ENCODE results near the gene FLNA.

FLNA gene

DNA sequence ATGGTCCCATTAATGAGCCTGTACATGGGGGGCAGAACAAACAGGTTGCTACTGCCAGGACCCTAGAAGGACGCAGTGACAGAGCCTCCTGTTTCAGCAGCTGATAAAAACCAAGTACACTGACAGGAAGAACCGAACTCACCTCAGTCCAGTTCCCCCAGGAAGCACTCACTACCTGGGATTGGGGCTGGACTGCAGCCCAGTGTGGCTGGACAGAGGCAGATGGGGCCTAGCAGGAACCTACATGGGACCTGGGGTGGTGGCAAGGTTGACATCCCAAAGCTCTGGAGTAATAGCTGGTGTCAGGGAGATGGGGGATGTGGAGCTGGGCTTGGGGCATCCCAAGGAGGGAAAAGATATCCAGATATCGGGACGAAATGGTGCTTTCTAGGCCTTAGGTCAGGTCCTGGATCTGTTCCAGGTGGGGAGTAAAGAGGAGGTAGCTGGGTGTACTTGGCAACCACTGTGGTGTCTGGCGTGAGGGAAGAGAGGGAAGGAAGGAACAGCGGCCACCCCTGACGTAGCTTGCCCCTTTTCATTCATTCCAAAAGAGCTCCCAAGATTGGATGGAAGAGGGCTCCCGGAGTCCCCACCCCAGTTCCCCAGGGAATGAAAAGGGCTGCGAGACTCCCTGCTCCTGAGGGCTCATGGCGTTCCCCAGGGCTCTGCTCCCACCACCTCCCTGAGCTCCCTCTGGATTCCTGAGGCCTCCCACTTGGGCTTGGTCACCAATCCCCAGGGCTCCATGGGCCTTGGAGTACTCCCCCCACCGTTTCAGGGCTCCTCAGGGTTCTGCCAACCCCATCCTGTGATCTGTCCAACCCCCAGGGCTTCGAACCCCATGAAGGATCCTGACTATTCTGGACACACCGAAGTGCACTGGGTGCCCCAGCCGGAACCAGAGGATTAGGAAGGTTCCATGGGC is 9.2 kb upstream of the FLNA start:
- no peak for DNase-seq (ENCODE audit: low read depth)
- TF ChIP-seq, protein P1, sequence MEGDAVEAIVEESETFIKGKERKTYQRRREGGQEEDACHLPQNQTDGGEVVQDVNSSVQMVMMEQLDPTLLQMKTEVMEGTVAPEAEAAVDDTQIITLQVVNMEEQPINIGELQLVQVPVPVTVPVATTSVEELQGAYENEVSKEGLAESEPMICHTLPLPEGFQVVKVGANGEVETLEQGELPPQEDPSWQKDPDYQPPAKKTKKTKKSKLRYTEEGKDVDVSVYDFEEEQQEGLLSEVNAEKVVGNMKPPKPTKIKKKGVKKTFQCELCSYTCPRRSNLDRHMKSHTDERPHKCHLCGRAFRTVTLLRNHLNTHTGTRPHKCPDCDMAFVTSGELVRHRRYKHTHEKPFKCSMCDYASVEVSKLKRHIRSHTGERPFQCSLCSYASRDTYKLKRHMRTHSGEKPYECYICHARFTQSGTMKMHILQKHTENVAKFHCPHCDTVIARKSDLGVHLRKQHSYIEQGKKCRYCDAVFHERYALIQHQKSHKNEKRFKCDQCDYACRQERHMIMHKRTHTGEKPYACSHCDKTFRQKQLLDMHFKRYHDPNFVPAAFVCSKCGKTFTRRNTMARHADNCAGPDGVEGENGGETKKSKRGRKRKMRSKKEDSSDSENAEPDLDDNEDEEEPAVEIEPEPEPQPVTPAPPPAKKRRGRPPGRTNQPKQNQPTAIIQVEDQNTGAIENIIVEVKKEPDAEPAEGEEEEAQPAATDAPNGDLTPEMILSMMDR (IDR thresholded peaks at IDR 0.05; ENCODE audit: insufficient read depth, low read depth, low read length, missing control alignments) = no peak
- no peak overlapping the region for H3K4me3 ChIP-seq (ENCODE audit: low read depth, low read length)

DNA sequence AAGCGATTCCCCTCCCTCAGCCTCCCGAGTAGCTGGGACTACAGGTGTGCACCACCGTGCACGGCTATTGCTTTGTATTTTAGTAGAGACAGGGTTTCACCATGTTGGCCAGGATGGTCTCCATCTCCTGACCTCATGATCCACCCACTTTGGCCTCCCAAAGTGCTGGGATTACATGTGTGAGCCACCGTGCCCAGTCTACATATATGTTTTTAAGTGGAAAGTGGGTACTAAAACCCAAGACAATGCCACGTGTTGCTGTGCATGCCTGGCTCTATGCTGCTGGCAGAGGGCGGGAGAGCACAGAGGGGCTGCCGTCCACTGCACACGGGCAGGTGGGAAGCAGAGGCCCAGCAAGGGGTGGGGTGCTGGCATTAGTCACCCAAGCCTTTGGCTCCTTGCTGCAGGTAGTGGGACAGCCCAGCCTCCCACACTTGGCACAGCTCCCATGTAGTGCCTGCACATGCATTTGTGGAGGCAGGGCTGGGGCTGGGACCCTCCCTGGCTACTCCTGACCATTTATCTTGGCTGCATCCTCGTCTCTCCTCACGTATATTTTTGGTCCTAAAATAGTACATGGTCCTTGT is 8.1 kb upstream of the FLNA start:
- H3K4me3 ChIP-seq (ENCODE audit: low read depth, low read length) = no peak overlapping the region
- no peak for DNase-seq (ENCODE audit: low read depth)
- TF ChIP-seq, protein P1 (IDR thresholded peaks at IDR 0.05; ENCODE audit: insufficient read depth, low read depth, low read length, missing control alignments) = no peak

DNA sequence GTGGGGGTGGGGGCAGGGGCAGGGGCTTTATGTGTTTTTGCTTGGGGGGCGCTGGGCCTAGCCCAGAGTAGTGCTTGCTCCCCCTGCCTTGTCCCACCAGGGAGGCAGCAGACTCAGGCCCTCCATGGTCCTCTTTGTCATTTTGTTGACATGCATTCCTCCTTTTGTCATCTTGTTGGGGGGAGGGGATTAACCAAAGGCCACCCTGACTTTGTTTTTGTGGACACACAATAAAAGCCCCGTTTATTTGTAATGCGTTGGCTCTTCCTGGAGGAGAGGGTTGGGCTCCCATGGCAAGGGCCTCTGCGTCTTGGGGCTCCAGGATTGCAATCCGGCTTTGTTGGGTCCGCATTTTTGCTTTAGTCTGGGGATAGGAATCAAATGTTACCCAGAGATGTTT is 6.8 kb upstream of the FLNA start:
- TF ChIP-seq, protein P1 (IDR thresholded peaks at IDR 0.05; ENCODE audit: insufficient read depth, low read depth, low read length, missing control alignments) = no peak
- DNase-seq (ENCODE audit: low read depth) = no peak
- H3K4me3 ChIP-seq (ENCODE audit: low read depth, low read length) = no peak overlapping the region

DNA sequence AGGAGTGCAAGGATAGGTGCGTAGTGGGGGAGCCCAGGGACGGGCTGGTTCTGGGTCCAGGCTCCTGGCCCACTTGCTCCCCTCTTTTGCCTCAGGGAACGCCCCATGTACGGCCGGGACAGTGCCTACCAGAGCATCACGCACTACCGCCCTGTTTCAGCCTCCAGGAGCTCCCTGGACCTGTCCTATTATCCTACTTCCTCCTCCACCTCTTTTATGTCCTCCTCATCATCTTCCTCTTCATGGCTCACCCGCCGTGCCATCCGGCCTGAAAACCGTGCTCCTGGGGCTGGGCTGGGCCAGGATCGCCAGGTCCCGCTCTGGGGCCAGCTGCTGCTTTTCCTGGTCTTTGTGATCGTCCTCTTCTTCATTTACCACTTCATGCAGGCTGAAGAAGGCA is 6.4 kb upstream of the FLNA start:
- no peak for DNase-seq (ENCODE audit: low read depth)
- TF ChIP-seq, protein P1 (IDR thresholded peaks at IDR 0.05; ENCODE audit: insufficient read depth, low read depth, low read length, missing control alignments) = no peak
- 0 out of 2 replicates have a peak overlapping the region, but pooled peaks have one; percentile 78 for H3K4me3 ChIP-seq (ENCODE audit: low read depth, low read length)

DNA sequence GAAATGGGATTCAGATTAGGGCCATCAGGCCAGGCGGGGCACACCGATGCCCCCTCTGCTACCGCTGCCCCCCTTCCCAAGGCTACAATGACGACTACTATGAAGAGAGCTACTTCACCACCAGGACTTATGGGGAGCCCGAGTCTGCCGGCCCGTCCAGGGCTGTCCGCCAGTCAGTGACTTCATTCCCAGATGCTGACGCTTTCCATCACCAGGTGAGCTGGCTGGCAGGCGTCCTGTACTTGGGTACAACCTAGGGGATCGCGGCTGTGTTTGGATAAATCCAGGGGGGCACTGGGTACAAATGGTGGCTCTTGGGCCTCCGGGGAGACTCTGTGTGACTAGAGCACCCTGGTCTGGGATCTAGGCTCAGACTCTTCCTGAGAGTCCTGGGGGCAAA is 5.7 kb upstream of the FLNA start:
- DNase-seq (ENCODE audit: low read depth) = no peak
- TF ChIP-seq, protein P1 (IDR thresholded peaks at IDR 0.05; ENCODE audit: insufficient read depth, low read depth, low read length, missing control alignments) = no peak
- H3K4me3 ChIP-seq (ENCODE audit: low read depth, low read length) = peak overlapping the region; percentile 78

DNA sequence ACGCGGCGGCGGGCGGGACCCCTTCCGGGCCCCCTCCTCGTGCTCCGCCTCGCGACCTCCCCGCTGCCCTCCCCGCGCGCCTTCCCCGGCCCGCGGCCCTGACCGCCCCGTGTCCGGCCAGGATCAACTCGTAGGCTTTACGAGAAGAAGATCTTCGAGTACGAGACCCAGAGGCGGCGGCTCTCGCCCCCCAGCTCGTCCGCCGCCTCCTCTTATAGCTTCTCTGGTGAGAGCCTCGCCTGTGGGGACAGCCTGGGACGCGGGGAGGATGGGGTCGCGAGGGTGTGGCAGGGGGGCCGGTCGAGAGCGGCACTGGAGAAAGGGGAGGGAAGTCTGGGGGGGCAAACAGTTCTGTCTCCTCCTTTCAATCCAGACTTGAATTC is 5.1 kb upstream of the FLNA start:
- H3K4me3 ChIP-seq (ENCODE audit: low read depth, low read length) = peak overlapping the region; percentile 78
- TF ChIP-seq, protein P1 (IDR thresholded peaks at IDR 0.05; ENCODE audit: insufficient read depth, low read depth, low read length, missing control alignments) = no peak
- DNase-seq (ENCODE audit: low read depth) = no peak

Measured in GM12865 (cell line).